ENCODE measurements around the gene SLC43A2.

The SLC43A2 gene

GRCh38 chr17:1621273-1621954 is 7.2 kb downstream of the SLC43A2 start:
- no peak for DNase-seq

- DNase-seq, result no peak
These were observed 8.1 kb downstream of the SLC43A2 start for GRCh38 chr17:1620486-1620885.

- DNase-seq, result no peak
These were observed 10.9 kb downstream of the SLC43A2 start for GRCh38 chr17:1617620-1618174.

- DNase-seq, result no peak
These were observed 12.5 kb downstream of the SLC43A2 start for GRCh38 chr17:1616101-1616500.

GRCh38 chr17:1612400-1612799 is 16.2 kb downstream of the SLC43A2 start:
- DNase-seq, result no peak

GRCh38 chr17:1611715-1612114 is 16.9 kb downstream of the SLC43A2 start:
- DNase-seq, result no peak

DNA sequence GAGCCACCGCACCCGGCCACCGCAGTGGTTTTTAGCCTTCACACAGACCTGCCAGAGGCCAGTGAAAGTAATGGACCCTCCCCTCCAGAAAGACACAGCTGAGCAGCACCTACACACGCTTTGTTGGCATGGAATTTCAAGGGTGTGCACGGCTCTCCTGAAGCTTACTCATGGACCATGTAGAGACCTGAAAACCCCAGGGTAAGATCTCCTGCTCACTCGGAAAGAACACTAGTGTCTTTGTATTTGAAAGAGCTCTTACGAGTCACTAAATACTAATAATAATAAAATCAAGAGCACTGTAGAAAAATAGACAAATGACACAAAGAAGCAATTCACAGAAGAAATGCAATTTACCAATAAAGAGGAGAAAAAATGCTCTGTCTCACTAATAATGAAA is 20.0 kb downstream of the SLC43A2 start:
- no peak for DNase-seq

DNA sequence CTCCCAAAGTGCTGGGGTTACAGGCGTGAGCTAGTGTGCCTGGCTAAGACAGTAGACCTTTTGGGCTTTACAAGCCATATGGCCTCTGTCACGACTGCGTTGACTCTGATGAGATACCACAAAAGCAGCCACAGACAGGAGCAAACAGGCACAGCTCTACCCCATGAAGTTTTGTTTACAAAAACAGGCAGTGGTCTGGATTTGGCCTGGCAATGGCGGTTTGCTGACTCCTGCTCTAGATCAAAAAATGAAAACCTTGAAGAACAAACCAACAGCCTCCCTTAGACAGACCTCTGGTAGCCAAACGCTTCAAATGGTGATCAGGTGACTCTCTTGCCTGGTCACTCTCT is 20.7 kb downstream of the SLC43A2 start:
- no peak for DNase-seq

- DNase-seq, result peak; percentile 14
These were observed 22.2 kb downstream of the SLC43A2 start for GRCh38 chr17:1606352-1606985.

- no peak for DNase-seq
These were observed 22.8 kb downstream of the SLC43A2 start for GRCh38 chr17:1605681-1606351.

- DNase-seq, result no peak
These were observed 23.7 kb downstream of the SLC43A2 start for GRCh38 chr17:1604831-1605528.

GRCh38 chr17:1601571-1601970 is 27.1 kb downstream of the SLC43A2 start:
- no peak for DNase-seq

- no peak for DNase-seq
These were observed 30.1 kb downstream of the SLC43A2 start for GRCh38 chr17:1598399-1599095.

GRCh38 chr17:1597861-1598342 is 30.7 kb downstream of the SLC43A2 start:
- DNase-seq, result no peak

- DNase-seq, result no peak
These were observed 35.1 kb downstream of the SLC43A2 start for GRCh38 chr17:1593630-1593931.

DNA sequence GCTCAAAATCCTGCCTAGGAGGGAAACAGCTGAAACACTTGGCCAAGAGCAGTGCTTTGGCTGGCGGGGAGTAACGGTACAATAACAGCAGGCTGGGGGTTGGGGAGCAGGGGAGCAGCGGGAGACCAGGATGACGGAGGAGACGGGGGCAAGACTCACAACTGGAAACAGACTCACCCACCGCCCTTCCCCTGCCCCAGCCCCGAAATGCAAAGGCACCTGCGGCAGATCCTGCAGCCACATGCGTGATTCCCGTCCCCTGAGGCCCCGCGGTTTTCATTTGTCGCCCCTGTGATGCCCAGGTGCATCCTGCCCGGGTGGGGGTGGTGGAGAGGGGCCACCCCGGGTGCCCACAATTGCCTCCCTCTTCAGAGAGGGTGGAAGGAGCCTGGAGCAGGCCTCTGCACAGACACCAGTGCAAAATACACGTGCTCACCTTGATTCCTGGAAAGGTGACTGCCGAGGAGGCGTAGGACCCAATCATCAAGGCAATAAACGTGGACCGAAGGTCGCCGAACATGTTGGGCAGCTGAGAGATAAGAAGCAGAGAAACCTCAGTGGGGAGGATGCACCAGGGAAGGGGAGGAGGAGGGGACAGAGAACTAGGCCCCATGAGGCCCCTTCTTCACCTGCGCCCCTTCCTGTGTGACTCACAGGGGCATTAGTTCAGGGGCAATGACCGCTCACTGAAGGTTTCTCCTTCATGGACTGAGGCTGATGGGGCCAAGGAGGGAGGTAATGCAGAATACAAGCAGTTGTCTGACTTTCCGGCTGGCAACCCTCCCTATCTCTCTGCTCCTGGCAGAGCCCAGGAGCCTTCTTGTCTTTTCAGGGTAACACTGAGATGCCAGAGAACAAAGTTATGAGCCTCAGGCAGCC is 35.6 kb downstream of the SLC43A2 start:
- no peak for DNase-seq

GRCh38 chr17:1591474-1592090 is 37.1 kb downstream of the SLC43A2 start:
- DNase-seq, result no peak

- DNase-seq, result no peak
These were observed 37.7 kb downstream of the SLC43A2 start for GRCh38 chr17:1590747-1591473.

DNA sequence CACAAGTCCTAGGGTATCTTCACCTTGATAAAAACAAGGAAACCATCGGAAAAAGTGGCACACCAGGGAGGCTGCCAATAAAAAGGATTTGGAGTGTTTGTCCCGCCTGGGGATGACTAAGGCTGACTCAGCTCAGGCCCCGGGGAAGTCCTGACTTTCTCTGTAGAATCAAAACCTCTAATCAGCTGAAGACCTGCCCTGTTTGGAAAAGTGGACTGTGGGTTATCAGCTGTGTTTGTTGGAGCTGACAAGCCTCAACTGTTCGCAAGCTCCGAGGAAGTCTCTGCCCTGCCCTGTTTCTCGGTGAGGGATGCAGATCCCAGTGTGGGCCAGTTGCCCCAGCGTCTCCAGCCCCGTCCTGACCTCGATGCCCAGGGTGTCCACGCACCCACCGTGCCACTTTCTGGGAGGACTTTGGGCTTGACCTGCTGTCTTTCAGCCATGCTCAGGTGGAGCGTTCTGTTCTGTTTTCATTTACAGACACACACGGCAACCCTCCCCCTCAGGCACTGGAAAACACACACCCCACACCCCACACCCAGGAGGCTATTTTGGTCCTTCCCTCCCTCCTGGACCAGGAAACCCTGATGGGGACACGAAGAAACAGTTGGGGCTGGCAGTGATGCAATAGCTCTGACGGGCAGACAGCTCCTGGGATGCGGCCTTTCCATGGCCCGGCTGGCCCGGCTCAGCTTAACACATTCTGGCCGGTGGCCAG is 38.4 kb downstream of the SLC43A2 start:
- no peak for DNase-seq
